Stimulated activated CD4-positive, alpha-beta T cell treated with anti-CD3 and anti-CD28 coated beads, Interleukin-12 subunit alpha, Interleukin-12 subunit beta, amount 100 ng/mL, for 24 hours (primary cell): ENCODE measurements around the gene GALR1.
"Not testable (repeated sequence)": the region's sequence is repeated elsewhere in the genome, so short reads cannot be mapped to it uniquely, and the experiment has no call there.

ENCODE experiments used
- DNase-seq, 2 experiments: peaks; one replicate each; pipeline ENCODE4 v3.0.0-alpha.2; 2020; ENCODE audit warnings: low read depth in 2 of 2

Gene GALR1

GRCh38 chr18:77250926-77251729 is 1.5 kb downstream of the GALR1 start:
- DNase-seq: no peak

GRCh38 chr18:77251730-77252050 is 2.0 kb downstream of the GALR1 start:
- DNase-seq: no peak

GRCh38 chr18:77254711-77255405 is 5.2 kb downstream of the GALR1 start:
- DNase-seq: no peak

- DNase-seq: no peak
These were observed 5.9 kb downstream of the GALR1 start for GRCh38 chr18:77255426-77256105.

GRCh38 chr18:77262643-77263465 is 13.2 kb downstream of the GALR1 start:
- no peak for DNase-seq

- DNase-seq: no peak
These were observed 13.8 kb downstream of the GALR1 start for GRCh38 chr18:77263466-77263763.

- DNase-seq: no peak
These were observed 18.3 kb downstream of the GALR1 start for GRCh38 chr18:77267969-77268368.

GRCh38 chr18:77268456-77268855 is 18.8 kb downstream of the GALR1 start:
- no peak for DNase-seq

GRCh38 chr18:77271576-77272481 is 22.2 kb downstream of the GALR1 start:
- DNase-seq: no peak

GRCh38 chr18:77290841-77291240 is 41.2 kb downstream of the GALR1 start:
- DNase-seq: not testable (repeated sequence)

- DNase-seq: no peak
These were observed 48.5 kb downstream of the GALR1 start for GRCh38 chr18:77298172-77298571.

GRCh38 chr18:77299706-77300105 is 50.1 kb downstream of the GALR1 start:
- no peak for DNase-seq

GRCh38 chr18:77300579-77300978 is 50.9 kb downstream of the GALR1 start:
- no peak for DNase-seq

- DNase-seq: no peak
These were observed 54.6 kb downstream of the GALR1 start for GRCh38 chr18:77304268-77304667.

GRCh38 chr18:77305676-77306075 is 56.0 kb downstream of the GALR1 start:
- DNase-seq: no peak

GRCh38 chr18:77308216-77308615 is 58.6 kb downstream of the GALR1 start:
- DNase-seq: no peak

- DNase-seq: no peak
These were observed 64.9 kb downstream of the GALR1 start for GRCh38 chr18:77314511-77314910.

GRCh38 chr18:77314952-77315351 is 65.3 kb downstream of the GALR1 start:
- no peak for DNase-seq

- no peak for DNase-seq
These were observed 66.4 kb downstream of the GALR1 start for GRCh38 chr18:77316008-77316407.

GRCh38 chr18:77316641-77317040 is 67.0 kb downstream of the GALR1 start:
- no peak for DNase-seq

- DNase-seq: no peak
These were observed 71.4 kb downstream of the GALR1 start for GRCh38 chr18:77320971-77321559.
